ENCODE measurements around the gene PLB1.

The PLB1 gene

DNA sequence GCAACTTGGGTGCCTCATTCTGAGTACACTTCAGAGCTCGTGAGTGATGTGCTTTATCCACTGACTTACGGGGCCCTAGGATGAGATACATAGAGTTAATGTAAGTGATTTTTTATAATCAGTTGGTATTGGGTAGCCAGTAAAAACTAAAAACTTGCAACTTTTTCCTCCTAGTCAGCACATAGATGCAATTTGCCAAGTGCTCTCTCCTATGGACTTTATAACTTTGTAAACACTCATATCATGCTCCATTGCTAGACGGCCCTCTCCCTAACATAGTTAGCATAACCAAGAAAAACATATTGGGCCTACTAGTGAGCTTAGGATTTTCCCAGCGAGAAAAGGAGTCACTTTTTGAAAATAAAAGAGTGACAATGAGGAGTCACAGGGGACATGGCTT, 60.4 kb downstream of the PLB1 start:
- no peak for DNase-seq (ENCODE audit: low spot score)
- no peak overlapping the region for H2BK12ac ChIP-seq (ENCODE audit: low read length)
- no peak overlapping the region for H3K4me3 ChIP-seq (ENCODE audit: low read length in 2 of 2)
- no CpG with 5 or more reads among the region's 4 CpGs for WGBS, 2 donors (ENCODE audit: extremely low coverage in 2 of 2, insufficient read length in 2 of 2, insufficient replicate concordance in 1 of 2)
- H3K79me1 ChIP-seq (ENCODE audit: low read depth, low read length), result no peaks in the 10 kb centered on the region
- no peak overlapping the region for H3K23ac ChIP-seq (ENCODE audit: low read depth, low read length, poor library complexity)
- no peaks in the 10 kb centered on the region for H3K36me3 ChIP-seq (replicated peaks in 1 of 2; ENCODE audit: control insufficient read depth in 2 of 2, insufficient read depth in 2 of 2, low read length in 2 of 2)
- H2AFZ ChIP-seq (ENCODE audit: low read length), result no peak overlapping the region
- no peaks in the 10 kb centered on the region for H3K27me3 ChIP-seq (ENCODE audit: control insufficient read depth in 3 of 3, insufficient read depth in 3 of 3, low read depth in 1 of 3, low read length in 3 of 3)
- H4K8ac ChIP-seq (ENCODE audit: low read depth, low read length), result no peak overlapping the region
- H2AK5ac ChIP-seq (ENCODE audit: low read depth, low read length), result no peak overlapping the region
- H3K4ac ChIP-seq (ENCODE audit: low read length), result no peak overlapping the region
- no peak overlapping the region for H3K14ac ChIP-seq (ENCODE audit: low read length)
- H3K9me3 ChIP-seq (replicated peaks in 1 of 2; ENCODE audit: control insufficient read depth in 2 of 2, insufficient read depth in 1 of 2, low read depth in 1 of 2, low read length in 2 of 2), result no peaks in the 10 kb centered on the region
- H3K27ac ChIP-seq (replicated peaks; ENCODE audit: low read length), result no peak overlapping the region
- no peak overlapping the region for H3K4me2 ChIP-seq (ENCODE audit: insufficient read depth, low read length, poor library complexity, severe bottlenecking)
- H3K9ac ChIP-seq (ENCODE audit: low read depth, low read length, poor library complexity), result no peak overlapping the region
- no peak overlapping the region for H2BK120ac ChIP-seq (ENCODE audit: low read depth, low read length)
- no peak overlapping the region for H4K91ac ChIP-seq (ENCODE audit: low read depth, low read length, poor library complexity)
- no peak overlapping the region for H3K18ac ChIP-seq (ENCODE audit: low read length)
- H2BK15ac ChIP-seq (ENCODE audit: low read length), result no peak overlapping the region
- peaks cover 2 to 10% of the 10 kb centered on the region in 2 donors for H3K4me1 ChIP-seq (ENCODE audit: control insufficient read depth in 2 of 2, insufficient read depth in 1 of 2, low read depth in 1 of 2, low read length in 2 of 2)
- no peak overlapping the region for H2BK5ac ChIP-seq (ENCODE audit: low read length)

DNA sequence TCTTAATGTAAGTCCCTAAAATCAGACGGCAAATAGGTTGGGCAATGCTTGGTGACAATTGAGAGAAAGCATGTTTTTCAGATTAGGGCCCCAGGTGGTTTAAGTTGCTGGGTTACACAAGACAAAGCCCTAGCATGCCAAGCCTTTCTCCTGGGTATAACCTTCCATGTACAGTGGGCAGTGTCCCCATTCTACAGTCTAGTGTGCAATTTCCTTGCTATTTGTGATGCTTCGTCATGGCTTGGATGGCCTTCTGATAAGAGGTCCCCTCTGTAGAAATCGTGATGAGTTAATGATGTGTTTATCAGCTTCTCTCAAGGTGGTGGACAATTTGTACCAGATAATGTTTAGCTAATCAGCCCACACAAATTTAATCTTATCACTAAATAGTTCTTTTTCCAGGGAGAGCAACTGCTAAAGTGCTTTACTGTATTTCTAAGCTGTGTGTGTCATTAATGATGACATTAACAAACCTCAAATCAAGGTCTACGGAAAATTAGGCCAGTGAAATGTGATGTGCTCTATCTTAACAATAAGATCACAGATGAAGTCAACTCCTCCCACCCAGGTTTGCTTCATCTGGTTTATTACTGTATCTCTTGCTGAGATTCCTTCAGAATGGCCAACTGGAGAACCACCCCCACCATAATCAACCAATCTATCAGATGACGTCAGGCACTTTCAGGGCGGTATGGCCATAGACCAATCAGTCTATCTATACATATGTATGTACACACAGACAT, 61.7 kb downstream of the PLB1 start:
- Histone ChIP-seq H2BK120ac (ENCODE audit: low read depth, low read length) (no peak overlapping the region), H2AK5ac (ENCODE audit: low read depth, low read length) (no peak overlapping the region), H3K4me1 (ENCODE audit: control insufficient read depth in 2 of 2, insufficient read depth in 1 of 2, low read depth in 1 of 2, low read length in 2 of 2) (peaks cover 2 to 10% of the 10 kb centered on the region in 2 donors), H2BK5ac (ENCODE audit: low read length) (no peak overlapping the region), H3K18ac (ENCODE audit: low read length) (no peak overlapping the region), H3K4me2 (ENCODE audit: insufficient read depth, low read length, poor library complexity, severe bottlenecking) (no peak overlapping the region), H3K14ac (ENCODE audit: low read length) (no peak overlapping the region), H2BK12ac (ENCODE audit: low read length) (no peak overlapping the region), H3K27me3 (ENCODE audit: control insufficient read depth in 3 of 3, insufficient read depth in 3 of 3, low read depth in 1 of 3, low read length in 3 of 3) (no peaks in the 10 kb centered on the region), H3K9ac (ENCODE audit: low read depth, low read length, poor library complexity) (no peak overlapping the region), H2BK15ac (ENCODE audit: low read length) (no peak overlapping the region), H3K79me1 (ENCODE audit: low read depth, low read length) (no peaks in the 10 kb centered on the region), H4K91ac (ENCODE audit: low read depth, low read length, poor library complexity) (no peak overlapping the region), H3K36me3 (replicated peaks in 1 of 2; ENCODE audit: control insufficient read depth in 2 of 2, insufficient read depth in 2 of 2, low read length in 2 of 2) (no peaks in the 10 kb centered on the region), H3K27ac (replicated peaks; ENCODE audit: low read length) (no peak overlapping the region), H3K23ac (ENCODE audit: low read depth, low read length, poor library complexity) (no peak overlapping the region), H2AFZ (ENCODE audit: low read length) (no peak overlapping the region), H3K4me3 (ENCODE audit: low read length in 2 of 2) (no peak overlapping the region), H3K9me3 (replicated peaks in 1 of 2; ENCODE audit: control insufficient read depth in 2 of 2, insufficient read depth in 1 of 2, low read depth in 1 of 2, low read length in 2 of 2) (no peaks in the 10 kb centered on the region), H3K4ac (ENCODE audit: low read length) (no peak overlapping the region), H4K8ac (ENCODE audit: low read depth, low read length) (no peak overlapping the region)
- no CpG with 5 or more reads among the region's 6 CpGs for WGBS, 2 donors (ENCODE audit: extremely low coverage in 2 of 2, insufficient read length in 2 of 2, insufficient replicate concordance in 1 of 2)
- no peak for DNase-seq (ENCODE audit: low spot score)

DNA sequence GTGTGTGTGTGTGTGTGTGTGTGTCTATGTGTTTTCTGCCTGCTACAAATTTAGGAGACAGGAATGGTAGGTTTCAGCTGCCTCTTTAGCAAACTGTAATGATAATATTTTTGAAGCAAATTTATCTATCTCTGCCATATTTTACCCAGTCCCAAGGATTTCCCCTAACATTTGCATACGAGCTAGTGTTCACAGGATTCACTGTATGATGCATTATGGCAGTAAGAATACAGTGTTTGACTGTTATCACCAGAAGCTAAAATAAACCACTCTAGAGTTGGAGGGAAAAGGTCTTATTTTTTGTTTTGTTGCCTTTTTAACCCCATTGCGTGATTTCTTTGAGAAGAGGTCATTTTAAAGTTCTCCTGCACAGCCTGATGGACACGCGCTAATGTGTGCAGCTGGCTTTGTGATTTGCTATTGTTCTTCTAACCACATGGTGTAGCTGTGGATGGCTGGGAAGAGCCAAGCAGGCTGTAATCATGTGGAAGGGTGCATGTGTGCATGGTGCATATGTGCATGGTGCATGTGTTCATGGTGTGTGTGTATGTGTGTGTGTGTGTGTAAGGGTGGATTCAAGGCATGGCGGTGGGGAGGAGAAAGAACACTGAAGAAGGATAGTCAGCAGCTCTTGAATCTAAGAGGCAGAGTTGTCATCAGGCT, 62.4 kb downstream of the PLB1 start:
- Histone ChIP-seq H2AFZ (ENCODE audit: low read length) (no peak overlapping the region), H2BK120ac (ENCODE audit: low read depth, low read length) (no peak overlapping the region), H2AK5ac (ENCODE audit: low read depth, low read length) (no peak overlapping the region), H2BK12ac (ENCODE audit: low read length) (no peak overlapping the region), H3K36me3 (replicated peaks in 1 of 2; ENCODE audit: control insufficient read depth in 2 of 2, insufficient read depth in 2 of 2, low read length in 2 of 2) (no peaks in the 10 kb centered on the region), H2BK5ac (ENCODE audit: low read length) (no peak overlapping the region), H4K91ac (ENCODE audit: low read depth, low read length, poor library complexity) (no peak overlapping the region), H3K18ac (ENCODE audit: low read length) (no peak overlapping the region), H4K8ac (ENCODE audit: low read depth, low read length) (no peak overlapping the region), H2BK15ac (ENCODE audit: low read length) (no peak overlapping the region), H3K27me3 (ENCODE audit: control insufficient read depth in 3 of 3, insufficient read depth in 3 of 3, low read depth in 1 of 3, low read length in 3 of 3) (no peaks in the 10 kb centered on the region), H3K23ac (ENCODE audit: low read depth, low read length, poor library complexity) (no peak overlapping the region), H3K4ac (ENCODE audit: low read length) (no peak overlapping the region), H3K27ac (replicated peaks; ENCODE audit: low read length) (no peak overlapping the region), H3K4me3 (ENCODE audit: low read length in 2 of 2) (no peak overlapping the region), H3K79me1 (ENCODE audit: low read depth, low read length) (no peaks in the 10 kb centered on the region), H3K9me3 (replicated peaks in 1 of 2; ENCODE audit: control insufficient read depth in 2 of 2, insufficient read depth in 1 of 2, low read depth in 1 of 2, low read length in 2 of 2) (no peaks in the 10 kb centered on the region), H3K4me2 (ENCODE audit: insufficient read depth, low read length, poor library complexity, severe bottlenecking) (no peak overlapping the region), H3K9ac (ENCODE audit: low read depth, low read length, poor library complexity) (no peak overlapping the region), H3K4me1 (ENCODE audit: control insufficient read depth in 2 of 2, insufficient read depth in 1 of 2, low read depth in 1 of 2, low read length in 2 of 2) (peaks cover 2 to 10% of the 10 kb centered on the region in 2 donors), H3K14ac (ENCODE audit: low read length) (no peak overlapping the region)
- no peak for DNase-seq (ENCODE audit: low spot score)
- no CpG with 5 or more reads among the region's 5 CpGs for WGBS, 2 donors (ENCODE audit: extremely low coverage in 2 of 2, insufficient read length in 2 of 2, insufficient replicate concordance in 1 of 2)

DNA sequence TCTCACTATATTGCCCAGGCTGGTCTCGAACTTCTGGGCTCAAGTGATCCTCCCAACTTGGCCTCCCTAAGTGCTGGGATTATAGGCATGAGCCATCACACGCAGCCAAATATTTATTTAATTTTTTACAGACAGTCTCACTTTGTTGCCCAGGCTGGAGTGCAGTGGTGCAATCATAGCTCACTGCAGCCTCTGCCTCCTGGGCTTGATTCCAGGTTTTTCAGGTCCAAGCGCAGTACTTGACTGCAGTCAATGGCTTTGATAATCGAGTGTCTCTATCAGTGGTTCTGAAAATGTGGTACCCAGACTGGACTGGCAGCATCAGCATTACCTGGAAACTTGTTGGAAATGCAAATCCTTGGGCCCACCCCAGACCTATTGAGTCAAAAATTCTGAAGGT, 63.1 kb downstream of the PLB1 start:
- H3K27ac ChIP-seq (replicated peaks; ENCODE audit: low read length), result no peak overlapping the region

More for the DNA sequence above, 63.1 kb downstream of the PLB1 start:
- Histone ChIP-seq H4K8ac (ENCODE audit: low read depth, low read length) (no peak overlapping the region), H3K18ac (ENCODE audit: low read length) (no peak overlapping the region), H3K23ac (ENCODE audit: low read depth, low read length, poor library complexity) (no peak overlapping the region), H3K4me3 (ENCODE audit: low read length in 2 of 2) (no peak overlapping the region), H3K14ac (ENCODE audit: low read length) (no peak overlapping the region), H2BK15ac (ENCODE audit: low read length) (no peak overlapping the region), H3K4ac (ENCODE audit: low read length) (no peak overlapping the region), H3K36me3 (replicated peaks in 1 of 2; ENCODE audit: control insufficient read depth in 2 of 2, insufficient read depth in 2 of 2, low read length in 2 of 2) (no peaks in the 10 kb centered on the region), H2AK5ac (ENCODE audit: low read depth, low read length) (no peak overlapping the region), H3K27me3 (ENCODE audit: control insufficient read depth in 3 of 3, insufficient read depth in 3 of 3, low read depth in 1 of 3, low read length in 3 of 3) (peaks cover 0 to under 1% (median 0%) of the 10 kb centered on the region in 3 experiments), H3K4me1 (ENCODE audit: control insufficient read depth in 2 of 2, insufficient read depth in 1 of 2, low read depth in 1 of 2, low read length in 2 of 2) (peaks cover 2 to 10% of the 10 kb centered on the region in 2 donors), H3K9ac (ENCODE audit: low read depth, low read length, poor library complexity) (no peak overlapping the region), H2BK12ac (ENCODE audit: low read length) (no peak overlapping the region), H4K91ac (ENCODE audit: low read depth, low read length, poor library complexity) (no peak overlapping the region), H3K4me2 (ENCODE audit: insufficient read depth, low read length, poor library complexity, severe bottlenecking) (no peak overlapping the region), H2BK5ac (ENCODE audit: low read length) (no peak overlapping the region), H3K9me3 (replicated peaks in 1 of 2; ENCODE audit: control insufficient read depth in 2 of 2, insufficient read depth in 1 of 2, low read depth in 1 of 2, low read length in 2 of 2) (no peaks in the 10 kb centered on the region), H2AFZ (ENCODE audit: low read length) (no peak overlapping the region), H3K79me1 (ENCODE audit: low read depth, low read length) (no peaks in the 10 kb centered on the region), H2BK120ac (ENCODE audit: low read depth, low read length) (no peak overlapping the region)
- no peak for DNase-seq (ENCODE audit: low spot score)
- no CpG with 5 or more reads among the region's 4 CpGs for WGBS, 2 donors (ENCODE audit: extremely low coverage in 2 of 2, insufficient read length in 2 of 2, insufficient replicate concordance in 1 of 2)
